GM18526 (cell line): ENCODE results near the gene MMP14.

Experiments
- POLR2A ChIP-seq: IDR thresholded peaks from 3 replicates; pipeline ENCODE4 v1.6.1; 2011; ENCODE audit not compliant: insufficient read length; ENCODE audit errors: extremely low read depth

MMP14 gene

GRCh38 chr14:22871224-22872032 lies 35.0 kb downstream of the MMP14 start, which contains the start of gene LRP10:
Gene LRP10 (plus strand): TSS chr14:22871740. CDS start chr14:22872304, 564 bp downstream.
- peak; percentile 68 for TF ChIP-seq POLR2A

DNA sequence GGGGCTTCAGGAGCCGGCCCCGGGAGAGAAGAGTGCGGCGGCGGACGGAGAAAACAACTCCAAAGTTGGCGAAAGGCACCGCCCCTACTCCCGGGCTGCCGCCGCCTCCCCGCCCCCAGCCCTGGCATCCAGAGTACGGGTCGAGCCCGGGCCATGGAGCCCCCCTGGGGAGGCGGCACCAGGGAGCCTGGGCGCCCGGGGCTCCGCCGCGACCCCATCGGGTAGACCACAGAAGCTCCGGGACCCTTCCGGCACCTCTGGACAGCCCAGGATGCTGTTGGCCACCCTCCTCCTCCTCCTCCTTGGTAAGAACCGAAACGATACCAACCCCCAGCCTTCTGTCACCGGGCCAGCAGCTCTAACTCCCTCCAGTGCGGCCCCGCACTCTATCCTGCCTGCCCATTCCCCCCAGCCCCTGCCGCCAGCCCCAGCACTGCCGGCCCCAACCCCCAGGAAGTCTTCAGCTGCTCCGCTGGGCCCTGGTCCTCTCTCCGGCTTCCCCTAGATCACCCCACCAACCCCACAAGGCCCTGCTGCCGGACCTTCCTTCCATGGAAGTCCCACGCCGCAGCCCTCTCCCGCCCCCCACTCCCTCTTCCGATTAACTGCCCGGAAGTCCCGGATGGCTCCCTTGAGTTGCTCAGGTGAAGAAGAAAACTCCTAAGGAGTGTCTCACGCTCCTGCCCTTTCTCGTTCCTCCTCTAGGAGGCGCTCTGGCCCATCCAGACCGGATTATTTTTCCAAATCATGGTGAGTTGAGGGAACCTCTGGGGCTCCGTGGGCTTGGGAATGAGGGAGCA lies 35.8 kb downstream of the MMP14 start:
- no peak for TF ChIP-seq POLR2A

GRCh38 chr14:22872833-22873520 lies 36.6 kb downstream of the MMP14 start:
- no peak for TF ChIP-seq POLR2A

DNA sequence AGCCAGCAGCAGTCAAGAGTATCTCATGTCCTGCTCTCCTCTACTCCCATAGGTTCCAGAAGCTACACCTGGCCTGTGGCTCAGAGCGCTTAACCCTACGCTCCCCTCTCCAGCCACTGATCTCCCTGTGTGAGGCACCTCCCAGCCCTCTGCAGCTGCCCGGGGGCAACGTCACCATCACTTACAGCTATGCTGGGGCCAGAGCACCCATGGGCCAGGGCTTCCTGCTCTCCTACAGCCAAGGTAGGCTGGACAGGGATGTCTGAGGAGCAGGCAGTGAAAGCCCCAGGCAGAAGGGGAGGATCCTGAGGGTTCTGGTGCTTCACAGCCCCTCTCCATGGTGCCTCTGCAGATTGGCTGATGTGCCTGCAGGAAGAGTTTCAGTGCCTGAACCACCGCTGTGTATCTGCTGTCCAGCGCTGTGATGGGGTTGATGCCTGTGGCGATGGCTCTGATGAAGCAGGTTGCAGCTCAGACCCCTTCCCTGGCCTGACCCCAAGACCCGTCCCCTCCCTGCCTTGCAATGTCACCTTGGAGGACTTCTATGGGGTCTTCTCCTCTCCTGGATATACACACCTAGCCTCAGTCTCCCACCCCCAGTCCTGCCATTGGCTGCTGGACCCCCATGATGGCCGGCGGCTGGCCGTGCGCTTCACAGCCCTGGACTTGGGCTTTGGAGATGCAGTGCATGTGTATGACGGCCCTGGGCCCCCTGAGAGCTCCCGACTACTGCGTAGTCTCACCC lies 38.8 kb downstream of the MMP14 start:
- no peak for TF ChIP-seq POLR2A

DNA sequence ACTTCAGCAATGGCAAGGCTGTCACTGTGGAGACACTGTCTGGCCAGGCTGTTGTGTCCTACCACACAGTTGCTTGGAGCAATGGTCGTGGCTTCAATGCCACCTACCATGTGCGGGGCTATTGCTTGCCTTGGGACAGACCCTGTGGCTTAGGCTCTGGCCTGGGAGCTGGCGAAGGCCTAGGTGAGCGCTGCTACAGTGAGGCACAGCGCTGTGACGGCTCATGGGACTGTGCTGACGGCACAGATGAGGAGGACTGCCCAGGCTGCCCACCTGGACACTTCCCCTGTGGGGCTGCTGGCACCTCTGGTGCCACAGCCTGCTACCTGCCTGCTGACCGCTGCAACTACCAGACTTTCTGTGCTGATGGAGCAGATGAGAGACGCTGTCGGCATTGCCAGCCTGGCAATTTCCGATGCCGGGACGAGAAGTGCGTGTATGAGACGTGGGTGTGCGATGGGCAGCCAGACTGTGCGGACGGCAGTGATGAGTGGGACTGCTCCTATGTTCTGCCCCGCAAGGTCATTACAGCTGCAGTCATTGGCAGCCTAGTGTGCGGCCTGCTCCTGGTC lies 39.4 kb downstream of the MMP14 start:
- no peak for TF ChIP-seq POLR2A

DNA sequence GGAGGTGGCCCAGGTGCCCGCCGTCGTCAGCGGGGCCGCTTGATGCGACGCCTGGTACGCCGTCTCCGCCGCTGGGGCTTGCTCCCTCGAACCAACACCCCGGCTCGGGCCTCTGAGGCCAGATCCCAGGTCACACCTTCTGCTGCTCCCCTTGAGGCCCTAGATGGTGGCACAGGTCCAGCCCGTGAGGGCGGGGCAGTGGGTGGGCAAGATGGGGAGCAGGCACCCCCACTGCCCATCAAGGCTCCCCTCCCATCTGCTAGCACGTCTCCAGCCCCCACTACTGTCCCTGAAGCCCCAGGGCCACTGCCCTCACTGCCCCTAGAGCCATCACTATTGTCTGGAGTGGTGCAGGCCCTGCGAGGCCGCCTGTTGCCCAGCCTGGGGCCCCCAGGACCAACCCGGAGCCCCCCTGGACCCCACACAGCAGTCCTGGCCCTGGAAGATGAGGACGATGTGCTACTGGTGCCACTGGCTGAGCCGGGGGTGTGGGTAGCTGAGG lies 40.7 kb downstream of the MMP14 start:
- TF ChIP-seq POLR2A, result no peak

- no peak for TF ChIP-seq POLR2A
Observed at GRCh38 chr14:22878271-22879246, 42.2 kb downstream of the MMP14 start.

GRCh38 chr14:22882064-22882463 lies 45.7 kb downstream of the MMP14 start:
- TF ChIP-seq POLR2A, result no peak

- TF ChIP-seq POLR2A, result no peak
Observed at GRCh38 chr14:22882529-22883172, 46.3 kb downstream of the MMP14 start.

DNA sequence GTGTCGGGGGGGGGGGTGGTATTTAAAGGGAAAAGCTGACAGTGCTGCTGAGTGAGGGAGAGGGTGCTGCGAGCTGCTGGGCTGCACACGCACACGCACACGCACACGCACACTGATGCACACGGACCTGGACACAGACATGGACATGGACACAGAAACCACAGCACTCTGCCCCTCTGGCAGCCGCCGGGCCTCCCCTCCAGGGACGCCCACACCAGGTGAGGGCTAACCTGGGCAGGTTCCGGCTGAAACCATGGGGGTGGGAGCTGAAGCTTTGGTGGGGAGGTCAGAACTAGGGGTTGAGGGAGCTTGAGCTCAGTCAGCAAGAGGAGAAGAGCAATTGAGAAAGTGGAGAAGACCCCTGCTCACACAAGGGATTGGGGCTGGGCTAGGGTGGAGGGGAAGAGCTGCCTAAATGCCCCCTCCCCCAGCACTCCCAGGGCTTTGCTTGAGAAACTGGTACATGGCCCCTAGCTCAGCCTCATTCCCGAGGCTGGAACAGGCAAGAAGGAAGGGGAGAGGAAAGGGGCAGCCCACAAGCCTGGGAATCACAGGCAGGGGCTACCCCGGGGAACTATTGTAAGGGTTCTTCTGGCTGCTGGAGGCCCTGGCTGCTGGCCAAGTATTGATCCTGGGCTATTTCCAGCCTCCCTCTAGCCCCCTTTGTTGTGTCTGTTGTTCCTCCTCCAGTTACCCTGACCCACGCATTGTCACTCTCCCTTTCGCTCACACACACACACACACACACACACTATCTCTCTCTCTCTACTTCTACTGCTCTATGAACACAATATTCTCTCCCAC lies 47.0 kb downstream of the MMP14 start, which contains the start of gene REM2:
Gene REM2 (plus strand): TSS at position 50 of the 804 bp plus-strand sequence. CDS start 66 bp downstream, at position 116.
- TF ChIP-seq POLR2A, result no peak

- TF ChIP-seq POLR2A, result no peak
Observed at GRCh38 chr14:22884076-22884737, 47.8 kb downstream of the MMP14 start.
